WTC11 (cell line): ENCODE data around the gene CDK5. TPM values are rescaled to one million over a fixed set of nuclear protein-coding genes. Genes with fewer than 3 reads are reported as not detected.
A peak's percentile ranks its signal among the peaks of the same experiment; 100 is the strongest.

ENCODE experiments used
- ATAC-seq: fragments of 200-7000 bp; cut with Tn5 transposase; 2 replicates; pipeline ENCODE4 v1.10.0; 2021; ENCODE audit warnings: mild to moderate bottlenecking, moderate library complexity
- CTCF ChIA-PET: fragments of 300-600 bp; sonication (Branson Sonifier 250); formaldehyde crosslinking; loops from one replicate; lab custom pipeline; 2021; ENCODE audit warnings: antibody characterized with exemption; lab: Charles Lee
- POLR2A ChIA-PET: fragments of 350-600 bp; sonication (Branson Sonifier 250); formaldehyde crosslinking; loops from one replicate; lab custom pipeline; 2021; ENCODE audit warnings: antibody characterized with exemption; lab: Charles Lee
- DNase-seq: peaks from one replicate; pipeline ENCODE4 v3.0.0; 2021; ENCODE audit warnings: low spot score
- H3K27ac Mint-ChIP-seq: 2 replicates; pipeline ENCODE4 v1.8.0; 2021; ENCODE audit warnings: mixed read lengths
- H3K27me3 Mint-ChIP-seq: 2 replicates; pipeline ENCODE4 v1.8.0; 2021; ENCODE audit warnings: low read depth, mild to moderate bottlenecking, moderate library complexity, mixed read lengths
- H3K36me3 Mint-ChIP-seq: 2 replicates; pipeline ENCODE4 v1.8.0; 2021; ENCODE audit warnings: mixed read lengths
- H3K4me1 Mint-ChIP-seq: 2 replicates; pipeline ENCODE4 v1.8.0; 2022; ENCODE audit warnings: mixed read lengths
- H3K4me3 Mint-ChIP-seq: 2 replicates; pipeline ENCODE4 v1.8.0; 2021; ENCODE audit warnings: mild to moderate bottlenecking, moderate library complexity, mixed read lengths
- H3K9me3 Mint-ChIP-seq: 2 replicates; pipeline ENCODE4 v1.8.0; 2021; ENCODE audit warnings: mixed read lengths
- AFF4 ChIP-seq: sonication (generic); formaldehyde crosslinking; IDR thresholded peaks from 2 replicates; pipeline ENCODE4 v1.8.1; 2023; ENCODE audit warnings: mild to moderate bottlenecking, missing genetic modification reagents, borderline replicate concordance
- CDX4 ChIP-seq: fragments of 250-450 bp; sonication (Bioruptor Pico); IDR thresholded peaks from 2 replicates; pipeline ENCODE4 v1.9.0; 2021; ENCODE audit warnings: moderate library complexity, mild to moderate bottlenecking, inconsistent platforms, borderline replicate concordance
- FOXJ3 ChIP-seq: sonication (generic); formaldehyde crosslinking; IDR thresholded peaks from 2 replicates; pipeline ENCODE4 v1.9.0; 2021; ENCODE audit warnings: missing genetic modification reagents, mild to moderate bottlenecking, borderline replicate concordance
- FOXP1 ChIP-seq: sonication (generic); formaldehyde crosslinking; IDR thresholded peaks from 2 replicates; pipeline ENCODE4 v1.8.0; 2022; ENCODE audit warnings: missing genetic modification reagents, mild to moderate bottlenecking, moderate library complexity, borderline replicate concordance
- KAT7 ChIP-seq: sonication (generic); formaldehyde crosslinking; IDR thresholded peaks from 2 replicates; pipeline ENCODE4 v1.8.1; 2023; ENCODE audit warnings: missing genetic modification reagents, mild to moderate bottlenecking, borderline replicate concordance
- RORB ChIP-seq: fragments of 250-450 bp; sonication (Bioruptor Pico); IDR thresholded peaks from 2 replicates; pipeline ENCODE4 v1.9.0; 2021; ENCODE audit warnings: mild to moderate bottlenecking
- SP1 ChIP-seq: sonication (generic); formaldehyde crosslinking; conservative IDR thresholded peaks from 2 replicates; pipeline ENCODE4 v1.8.1; 2022; ENCODE audit warnings: missing genetic modification reagents
- TCF7 ChIP-seq: sonication (generic); formaldehyde crosslinking; IDR thresholded peaks from 2 replicates; pipeline ENCODE4 v1.8.0; 2022; ENCODE audit warnings: mild to moderate bottlenecking, low read depth, missing genetic modification reagents, moderate library complexity
- ZNF121 ChIP-seq: sonication (generic); formaldehyde crosslinking; IDR thresholded peaks from 2 replicates; pipeline ENCODE4 v1.8.0; 2023; ENCODE audit warnings: missing genetic modification reagents
- ZNF416 ChIP-seq: fragments of 250-450 bp; sonication (Bioruptor Pico); IDR thresholded peaks from 2 replicates; pipeline ENCODE4 v1.9.0; 2021; ENCODE audit warnings: mild to moderate bottlenecking, inconsistent platforms
- ZNF423 ChIP-seq: fragments of 250-450 bp; sonication (Bioruptor Pico); IDR thresholded peaks from 2 replicates; pipeline ENCODE4 v2.1.2; 2022; ENCODE audit warnings: mild to moderate bottlenecking, moderate library complexity
- ZNF671 ChIP-seq: fragments of 250-450 bp; sonication (Bioruptor Pico); IDR thresholded peaks from 2 replicates; pipeline ENCODE4 v1.8.0; 2021; ENCODE audit warnings: mild to moderate bottlenecking
- total RNA-seq: library from RNA; stranded (reverse); gene quantifications from 3 replicates; pipeline ENCODE4 v1.2.3, GENCODE V29; 2021

CDK5 gene
- total RNA-seq, 1 experiment from 2014 or later = 27.8 TPM

GRCh38 chr7:151068069-151068773 lies 10.5 kb upstream of the CDK5 start:
- Mint-ChIP-seq H3K27ac (peak overlapping the region; percentile 63), H3K36me3 (peaks cover 36% of the 10 kb centered on the region)
- POLR2A ChIA-PET = no interaction called here

GRCh38 chr7:151066273-151066974 lies 8.7 kb upstream of the CDK5 start:
- Mint-ChIP-seq H3K27ac (no peak overlapping the region), H3K4me3 (no peak overlapping the region), H3K9me3 (no peaks in the 10 kb centered on the region), H3K27me3 (peaks cover 2% of the 10 kb centered on the region; the same call in 1 of the 2 replicates), H3K36me3 (peaks cover 33% of the 10 kb centered on the region), H3K4me1 (peaks cover 23% of the 10 kb centered on the region)
- POLR2A ChIA-PET = interaction anchor here (1.7 kb wide), 1 partner anchor 10 kb away, joined by 6 read pairs; no protein-coding TSS in a partner anchor
- no peak for TF ChIP-seq FOXJ3 (CRISPR knock-in tag)
- TF ChIP-seq AFF4 (CRISPR knock-in tag) = no peak
- TF ChIP-seq FOXP1 (CRISPR knock-in tag) = no peak
- TF ChIP-seq TCF7 (CRISPR knock-in tag) = no peak
- no peak for TF ChIP-seq ZNF671 (CRISPR knock-in tag)
- TF ChIP-seq CDX4 (CRISPR knock-in tag) = no peak
- no peak for TF ChIP-seq RORB (CRISPR knock-in tag)
- DNase-seq (no peak), ATAC-seq (no peak)
- CTCF ChIA-PET = interaction anchor here (0.5 to 2.8 kb wide), 3 partner anchors 9 to 48 kb away, joined by 3 to 10 read pairs (median 3); partner anchors contain the start of gene CDK5

More at GRCh38 chr7:151068069-151068773, 10.5 kb upstream of the CDK5 start:
- Mint-ChIP-seq H3K4me3 (no peak overlapping the region), H3K9me3 (no peaks in the 10 kb centered on the region), H3K27me3 (no peaks in the 10 kb centered on the region), H3K4me1 (peaks cover 15% of the 10 kb centered on the region)
- TF ChIP-seq KAT7 (CRISPR knock-in tag) (no peak), AFF4 (CRISPR knock-in tag) (no peak), ZNF121 (CRISPR knock-in tag) (peak; percentile 57; the same call in 1 of the 2 replicates), ZNF416 (CRISPR knock-in tag) (no peak), SP1 (no peak), ZNF423 (CRISPR knock-in tag) (no peak)
- DNase-seq (no peak), ATAC-seq (peak; percentile 49)
- CTCF ChIA-PET = interaction anchor here (0.6 to 2.8 kb wide), 11 partner anchors 8 to 1354 kb away, joined by 3 to 10 read pairs (median 3); partner anchors contain the start of genes ABCB8, CDK5, FASTK and TMUB1
